ENCODE measurements around the gene PRCP. TPM values are rescaled to one million over a fixed set of nuclear protein-coding genes. Genes with fewer than 3 reads are reported as not detected.

PRCP gene
- total RNA-seq, 1 donor from 2014 or later: 62.0 TPM

- H3K9me3 Mint-ChIP-seq (ENCODE audit: unreplicated experiment): no peaks in the 10 kb centered on the region
- Histone ChIP-seq H3K4me1 (ENCODE audit: insufficient read depth, low read length) (no peaks in the 10 kb centered on the region), H3K27me3 (ENCODE audit: insufficient read depth, low read length) (no peaks in the 10 kb centered on the region), H3K36me3 (ENCODE audit: insufficient read depth, low read length) (no peaks in the 10 kb centered on the region), H3K27ac (ENCODE audit: low read depth, low read length) (no peak overlapping the region), H4K20me1 (ENCODE audit: insufficient read depth, low read length) (no peaks in the 10 kb centered on the region), H3K4me3 (ENCODE audit: insufficient read depth, low read depth, low read length) (no peak overlapping the region), H3K9ac (ENCODE audit: low read length) (no peak overlapping the region), H3K79me2 (ENCODE audit: insufficient read depth, low read length) (no peaks in the 10 kb centered on the region), H3K9me3 (ENCODE audit: insufficient read depth, low read depth, low read length) (no peaks in the 10 kb centered on the region), H2AFZ (ENCODE audit: low read depth, low read length) (no peak overlapping the region), H3K4me2 (ENCODE audit: low read length) (no peak overlapping the region)
- H3K36me3 Mint-ChIP-seq (ENCODE audit: low read depth, unreplicated experiment): no peaks in the 10 kb centered on the region
- no peak for TF ChIP-seq EZH2 (IDR thresholded peaks at IDR 0.05; ENCODE audit: insufficient read depth, low read length)
- no peak for TF ChIP-seq CTCF (IDR thresholded peaks at IDR 0.05; ENCODE audit: insufficient read depth, low read depth, low read length)
- no peak overlapping the region for H3K4me3 Mint-ChIP-seq (ENCODE audit: unreplicated experiment)
- H3K27ac Mint-ChIP-seq (ENCODE audit: unreplicated experiment): no peak overlapping the region
- no peaks in the 10 kb centered on the region for H3K27me3 Mint-ChIP-seq (ENCODE audit: low read depth, unreplicated experiment)
- FAIRE-seq (no peak), DNase-seq (ENCODE audit: low read depth) (no peak)
- H3K4me1 Mint-ChIP-seq (ENCODE audit: low read depth, unreplicated experiment): no peaks in the 10 kb centered on the region
Measured at GRCh38 chr11:82843057-82843795, 57.0 kb downstream of the PRCP start.

- no peaks in the 10 kb centered on the region for H3K9me3 Mint-ChIP-seq (ENCODE audit: unreplicated experiment)
- H3K36me3 Mint-ChIP-seq (ENCODE audit: low read depth, unreplicated experiment): no peaks in the 10 kb centered on the region
- H3K27me3 Mint-ChIP-seq (ENCODE audit: low read depth, unreplicated experiment): no peaks in the 10 kb centered on the region
- no peak overlapping the region for H3K4me3 Mint-ChIP-seq (ENCODE audit: unreplicated experiment)
- Histone ChIP-seq H3K4me3 (ENCODE audit: insufficient read depth, low read depth, low read length) (no peak overlapping the region), H2AFZ (ENCODE audit: low read depth, low read length) (no peak overlapping the region), H4K20me1 (ENCODE audit: insufficient read depth, low read length) (no peaks in the 10 kb centered on the region), H3K36me3 (ENCODE audit: insufficient read depth, low read length) (no peaks in the 10 kb centered on the region), H3K79me2 (ENCODE audit: insufficient read depth, low read length) (no peaks in the 10 kb centered on the region), H3K27ac (ENCODE audit: low read depth, low read length) (no peak overlapping the region), H3K27me3 (ENCODE audit: insufficient read depth, low read length) (no peaks in the 10 kb centered on the region), H3K4me2 (ENCODE audit: low read length) (no peak overlapping the region), H3K4me1 (ENCODE audit: insufficient read depth, low read length) (no peaks in the 10 kb centered on the region), H3K9me3 (ENCODE audit: insufficient read depth, low read depth, low read length) (no peaks in the 10 kb centered on the region), H3K9ac (ENCODE audit: low read length) (no peak overlapping the region)
- FAIRE-seq (no peak), DNase-seq (ENCODE audit: low read depth) (no peak)
- no peak overlapping the region for H3K27ac Mint-ChIP-seq (ENCODE audit: unreplicated experiment)
- TF ChIP-seq CTCF (IDR thresholded peaks at IDR 0.05; ENCODE audit: insufficient read depth, low read depth, low read length) (no peak), EZH2 (IDR thresholded peaks at IDR 0.05; ENCODE audit: insufficient read depth, low read length) (no peak)
- no peaks in the 10 kb centered on the region for H3K4me1 Mint-ChIP-seq (ENCODE audit: low read depth, unreplicated experiment)
Measured at GRCh38 chr11:82842019-82842418, 58.2 kb downstream of the PRCP start.

- no peaks in the 10 kb centered on the region for H3K27me3 Mint-ChIP-seq (ENCODE audit: low read depth, unreplicated experiment)
- no peaks in the 10 kb centered on the region for H3K36me3 ChIP-seq (ENCODE audit: insufficient read depth, low read length)
- H3K4me2 ChIP-seq (ENCODE audit: low read length): no peak overlapping the region
- H3K9me3 Mint-ChIP-seq (ENCODE audit: unreplicated experiment): peaks cover 2% of the 10 kb centered on the region
- no peaks in the 10 kb centered on the region for H3K4me1 ChIP-seq (ENCODE audit: insufficient read depth, low read length)
- TF ChIP-seq CTCF (IDR thresholded peaks at IDR 0.05; ENCODE audit: insufficient read depth, low read depth, low read length): no peak
- TF ChIP-seq EZH2 (IDR thresholded peaks at IDR 0.05; ENCODE audit: insufficient read depth, low read length): no peak
- no peak overlapping the region for H3K9ac ChIP-seq (ENCODE audit: low read length)
- no peaks in the 10 kb centered on the region for H3K27me3 ChIP-seq (ENCODE audit: insufficient read depth, low read length)
- no peak overlapping the region for H3K27ac Mint-ChIP-seq (ENCODE audit: unreplicated experiment)
- H3K27ac ChIP-seq (ENCODE audit: low read depth, low read length): no peak overlapping the region
- no peaks in the 10 kb centered on the region for H3K4me1 Mint-ChIP-seq (ENCODE audit: low read depth, unreplicated experiment)
- DNase-seq (ENCODE audit: low read depth) (no peak), FAIRE-seq (no peak)
- H3K9me3 ChIP-seq (ENCODE audit: insufficient read depth, low read depth, low read length): no peaks in the 10 kb centered on the region
- H3K4me3 Mint-ChIP-seq (ENCODE audit: unreplicated experiment): no peak overlapping the region
- H4K20me1 ChIP-seq (ENCODE audit: insufficient read depth, low read length): no peaks in the 10 kb centered on the region
- H3K36me3 Mint-ChIP-seq (ENCODE audit: low read depth, unreplicated experiment): peaks cover 5% of the 10 kb centered on the region
- no peaks in the 10 kb centered on the region for H3K79me2 ChIP-seq (ENCODE audit: insufficient read depth, low read length)
- no peak overlapping the region for H2AFZ ChIP-seq (ENCODE audit: low read depth, low read length)
- H3K4me3 ChIP-seq (ENCODE audit: insufficient read depth, low read depth, low read length): no peak overlapping the region
Measured at GRCh38 chr11:82837650-82838049, 62.6 kb downstream of the PRCP start.

Data from astrocyte (in vitro differentiated cells and primary cell).